ENCODE measurements around the gene KLHL29.

Gene KLHL29

GRCh38 chr2:23599667-23600066, 214.7 kb downstream of the KLHL29 start:
- DNase-seq, result peak; percentile 68

- DNase-seq, result no peak
These were observed 215.4 kb downstream of the KLHL29 start for GRCh38 chr2:23600346-23600745.

GRCh38 chr2:23601301-23601965, 216.5 kb downstream of the KLHL29 start:
- DNase-seq, result no peak

GRCh38 chr2:23602116-23602515, 217.1 kb downstream of the KLHL29 start:
- no peak for DNase-seq

GRCh38 chr2:23603156-23603555, 218.2 kb downstream of the KLHL29 start:
- no peak for DNase-seq

GRCh38 chr2:23603581-23603980, 218.6 kb downstream of the KLHL29 start:
- no peak for DNase-seq

- no peak for DNase-seq
These were observed 219.8 kb downstream of the KLHL29 start for GRCh38 chr2:23604731-23605130.

GRCh38 chr2:23605236-23605635, 220.3 kb downstream of the KLHL29 start:
- DNase-seq, result no peak

GRCh38 chr2:23606196-23606595, 221.2 kb downstream of the KLHL29 start:
- no peak for DNase-seq

- no peak for DNase-seq
These were observed 222.0 kb downstream of the KLHL29 start for GRCh38 chr2:23606968-23607367.

GRCh38 chr2:23607925-23608324, 222.9 kb downstream of the KLHL29 start:
- DNase-seq, result no peak

- no peak for DNase-seq
These were observed 224.3 kb downstream of the KLHL29 start for GRCh38 chr2:23609254-23609653.

- no peak for DNase-seq
These were observed 226.9 kb downstream of the KLHL29 start for GRCh38 chr2:23611839-23612238.

GRCh38 chr2:23614701-23615100, 229.7 kb downstream of the KLHL29 start:
- DNase-seq, result no peak

GRCh38 chr2:23615216-23616020, 230.4 kb downstream of the KLHL29 start:
- DNase-seq, result no peak

GRCh38 chr2:23616630-23617029, 231.7 kb downstream of the KLHL29 start:
- no peak for DNase-seq

GRCh38 chr2:23617167-23617810, 232.3 kb downstream of the KLHL29 start:
- peak; percentile 79 for DNase-seq

GRCh38 chr2:23617811-23618215, 232.8 kb downstream of the KLHL29 start:
- DNase-seq, result peak; percentile 58

- no peak for DNase-seq
These were observed 233.3 kb downstream of the KLHL29 start for GRCh38 chr2:23618265-23618664.

GRCh38 chr2:23618794-23619530, 234.0 kb downstream of the KLHL29 start:
- DNase-seq, result no peak

GRCh38 chr2:23619941-23620340, 235.0 kb downstream of the KLHL29 start:
- DNase-seq, result no peak

GRCh38 chr2:23620841-23621341, 235.9 kb downstream of the KLHL29 start:
- peak; percentile 80 for DNase-seq

- DNase-seq, result no peak
These were observed 236.6 kb downstream of the KLHL29 start for GRCh38 chr2:23621616-23622015.

Measured in eye (tissue), 1 donor.